Lower lobe of right lung (tissue), 2 donors: ENCODE data around the gene CUBN. TPM values are rescaled to one million over a fixed set of nuclear protein-coding genes. Genes with fewer than 3 reads are reported as not detected.

Experiments
- ATAC-seq, 2 donors: fragments of 200-7000 bp; cut with Tn5 transposase; one replicate each; pipeline ENCODE4 v1.9.1; 2020 to 2022; ENCODE audit warnings: mild to moderate bottlenecking in 2 of 2, moderate library complexity in 2 of 2
- DNase-seq: peaks from one replicate; pipeline ENCODE4 v3.0.0-alpha.2; 2020
- H3K27ac ChIP-seq: fragments of 200-600 bp; one replicate; pipeline ENCODE4 v1.8.0; 2022
- H3K27me3 ChIP-seq: fragments of 200-600 bp; one replicate; pipeline ENCODE4 v1.8.0; 2022; ENCODE audit warnings: low read depth
- H3K36me3 ChIP-seq: fragments of 200-600 bp; one replicate; pipeline ENCODE4 v1.8.0; 2022; ENCODE audit warnings: mild to moderate bottlenecking
- H3K4me1 ChIP-seq: fragments of 200-600 bp; one replicate; pipeline ENCODE4 v1.8.0; 2022
- H3K4me3 ChIP-seq: fragments of 200-600 bp; one replicate; pipeline ENCODE4 v1.8.0; 2022; ENCODE audit warnings: mild to moderate bottlenecking
- H3K9me3 ChIP-seq: fragments of 200-600 bp; one replicate; pipeline ENCODE4 v1.8.0; 2022
- CTCF ChIP-seq: fragments of 200-600 bp; IDR thresholded peaks from one replicate; pipeline ENCODE4 v1.8.0; 2022; ENCODE audit warnings: antibody characterized with exemption, mild to moderate bottlenecking
- intact Hi-C: fragments of 100-400 bp; cut with DNase I; formaldehyde crosslinking; loops from one replicate; pipeline ENCODE4 v1.11.0; 2022
- total RNA-seq: library from RNA; stranded (reverse); fragmentation: NEBNext Ultra II Directional; extraction: Animal tissue kit (Norgen Biotek cat#: 25700); gene quantifications from one replicate; pipeline ENCODE4 v1.2.1, GENCODE V29; 2021
- donor health status: DM: no; HTN: yes; CAD: no; lungs with severe emphysema.

Gene CUBN
- total RNA-seq, 1 donor from 2014 or later, result 2.2 TPM

- DNase-seq, result no peak
- ATAC-seq, result no peak
- H3K27me3 ChIP-seq, result no peaks in the 10 kb centered on the region
- intact Hi-C loops, result no loop called here
- H3K9me3 ChIP-seq, result peaks cover 4% of the 10 kb centered on the region
- H3K27ac ChIP-seq, result no peak overlapping the region
- no peak for TF ChIP-seq CTCF
- peaks cover 29% of the 10 kb centered on the region for H3K4me1 ChIP-seq
- H3K4me3 ChIP-seq, result no peak overlapping the region
- H3K36me3 ChIP-seq, result no peaks in the 10 kb centered on the region
These were observed 310.2 kb downstream of the CUBN start for GRCh38 chr10:16819436-16819835.

- DNase-seq, result no peak
- TF ChIP-seq CTCF, result no peak
- Histone ChIP-seq H3K27ac (no peak overlapping the region), H3K27me3 (no peaks in the 10 kb centered on the region), H3K4me1 (peaks cover 29% of the 10 kb centered on the region), H3K9me3 (peaks cover 4% of the 10 kb centered on the region), H3K4me3 (no peak overlapping the region), H3K36me3 (no peaks in the 10 kb centered on the region)
- intact Hi-C loops, result no loop called here
- ATAC-seq, result no peak
These were observed 310.6 kb downstream of the CUBN start for GRCh38 chr10:16819026-16819425.

GRCh38 chr10:16817125-16818019 is 312.2 kb downstream of the CUBN start, which contains the start of gene RSU1:
Gene RSU1, minus strand, starts transcription at chr10:16817424. Its CDS starts 343 bp downstream, at chr10:16817081.
- Histone ChIP-seq H3K4me3 (peak within 1 kb of the TSS; percentile 81), H3K9me3 (peaks cover 4% of the 10 kb centered on the region), H3K27ac (peak within 1 kb of the TSS; percentile 92), H3K27me3 (no peaks in the 10 kb centered on the region), H3K4me1 (peaks cover 29% of the 10 kb centered on the region), H3K36me3 (no peaks in the 10 kb centered on the region)
- DNase-seq, result peak; percentile 100
- intact Hi-C loops, result no loop called here
- no peak for TF ChIP-seq CTCF
- ATAC-seq, result peak; percentile 98 to 99

- intact Hi-C loops, result no loop called here
- Histone ChIP-seq H3K4me3 (peak overlapping the region; percentile 81), H3K27me3 (no peaks in the 10 kb centered on the region), H3K36me3 (no peaks in the 10 kb centered on the region), H3K4me1 (peaks cover 29% of the 10 kb centered on the region), H3K27ac (peak overlapping the region; percentile 80), H3K9me3 (peaks cover 2% of the 10 kb centered on the region)
- ATAC-seq (no peak), DNase-seq (no peak)
- no peak for TF ChIP-seq CTCF
These were observed 312.8 kb downstream of the CUBN start for GRCh38 chr10:16816830-16817124.

DNA sequence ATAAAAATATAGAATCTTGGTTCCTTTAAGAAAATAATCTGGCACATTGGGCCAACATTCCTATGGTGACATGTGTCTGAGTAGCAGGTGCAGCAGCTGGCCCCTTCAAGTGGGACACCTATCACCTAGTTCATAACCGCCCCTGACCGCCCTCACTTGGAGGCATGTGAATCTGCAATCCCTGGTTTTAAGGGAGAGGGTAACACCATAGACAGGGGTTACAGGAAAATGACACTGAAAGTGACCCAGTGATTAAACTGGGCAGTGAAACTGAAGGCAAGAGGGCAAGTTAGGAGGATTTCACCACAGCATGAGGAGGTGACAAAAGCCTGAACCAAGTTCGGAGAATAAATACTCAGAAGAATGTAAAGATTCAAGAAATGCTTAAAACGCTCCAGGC is 313.4 kb downstream of the CUBN start:
- H3K27ac ChIP-seq, result peak overlapping the region; percentile 80
- ATAC-seq (no peak), DNase-seq (no peak)
- intact Hi-C loops, result no loop called here
- no peaks in the 10 kb centered on the region for H3K9me3 ChIP-seq
- peaks cover 29% of the 10 kb centered on the region for H3K4me1 ChIP-seq
- no peak for TF ChIP-seq CTCF
- H3K4me3 ChIP-seq, result peak overlapping the region; percentile 81
- no peaks in the 10 kb centered on the region for H3K27me3 ChIP-seq
- H3K36me3 ChIP-seq, result no peaks in the 10 kb centered on the region
